Hippocampal formation (tissue), 2 donors: ENCODE results near the gene WASF2.
"Not testable (repeated sequence)": the region's sequence is repeated elsewhere in the genome, so short reads cannot be mapped to it uniquely, and the experiment has no call there.

Experiments
- DNase-seq, 2 donors: peaks; one replicate each; lab custom pipeline; 2025; lab: John Stamatoyannopoulos, UW

The WASF2 gene

DNA sequence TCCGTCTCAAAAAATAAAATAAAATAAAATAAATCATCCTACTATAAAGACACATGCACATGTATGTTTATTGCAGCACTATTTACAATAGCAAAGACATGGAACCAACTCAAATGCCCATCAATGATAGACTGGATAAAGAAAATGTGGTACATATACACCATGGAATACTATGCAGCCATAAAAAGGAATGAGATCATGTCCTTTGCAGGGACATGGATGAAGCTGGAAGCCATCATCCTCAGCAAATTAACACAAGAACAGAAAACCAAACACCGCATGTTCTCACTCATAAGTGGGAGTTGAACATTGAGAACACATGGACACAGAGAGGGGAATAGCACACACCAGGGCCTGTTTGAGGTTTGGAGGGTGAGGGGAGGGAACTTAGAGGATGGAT is 11.2 kb upstream of the WASF2 start:
- DNase-seq, result not testable (repeated sequence)

DNA sequence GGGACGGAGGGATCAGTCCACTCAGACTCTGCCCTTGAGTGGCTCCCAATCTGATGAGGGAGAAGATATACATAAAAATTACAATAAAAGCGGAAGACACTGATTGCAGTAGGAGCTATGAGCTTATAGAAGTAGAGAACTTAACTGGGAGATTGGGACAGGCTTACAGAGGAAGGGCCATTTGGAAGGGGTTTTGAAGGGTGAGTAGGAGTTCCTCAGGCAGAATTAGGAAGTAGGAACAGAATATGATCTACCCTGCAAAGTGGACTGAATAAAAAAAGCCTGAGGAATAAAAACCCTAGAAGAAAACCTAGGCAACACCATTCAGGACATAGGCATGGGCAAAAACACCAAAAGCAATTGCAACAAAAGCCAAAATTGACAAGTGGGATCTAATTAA is 9.2 kb upstream of the WASF2 start:
- DNase-seq, result no peak

DNA sequence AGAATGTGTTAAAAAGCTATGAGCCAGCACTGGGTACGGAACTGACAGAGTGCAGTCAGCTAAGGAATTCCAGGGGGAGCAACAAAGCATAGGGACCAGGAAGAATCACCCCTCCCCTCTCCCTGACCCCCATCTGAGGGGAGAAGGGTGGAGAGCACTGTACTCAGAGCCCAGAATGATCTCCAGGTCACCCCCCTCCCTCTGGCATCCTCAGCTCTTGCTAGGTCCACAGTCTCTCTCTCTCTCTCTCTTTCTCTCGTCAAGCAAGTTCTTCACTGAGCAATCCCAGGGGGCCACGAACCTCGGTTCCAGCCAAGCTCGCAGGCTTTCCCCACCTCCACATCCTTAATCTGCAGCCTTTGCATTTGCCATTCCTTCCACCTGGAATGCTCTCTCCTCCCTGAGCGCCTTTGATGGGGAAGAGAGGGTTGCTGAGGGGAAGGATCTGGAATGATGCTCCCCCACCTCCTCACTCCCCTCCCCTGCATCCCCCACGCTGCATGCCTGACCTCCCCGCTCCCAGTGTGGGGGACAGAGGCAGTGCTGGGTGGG is 6.7 kb upstream of the WASF2 start:
- DNase-seq, result no peak

DNA sequence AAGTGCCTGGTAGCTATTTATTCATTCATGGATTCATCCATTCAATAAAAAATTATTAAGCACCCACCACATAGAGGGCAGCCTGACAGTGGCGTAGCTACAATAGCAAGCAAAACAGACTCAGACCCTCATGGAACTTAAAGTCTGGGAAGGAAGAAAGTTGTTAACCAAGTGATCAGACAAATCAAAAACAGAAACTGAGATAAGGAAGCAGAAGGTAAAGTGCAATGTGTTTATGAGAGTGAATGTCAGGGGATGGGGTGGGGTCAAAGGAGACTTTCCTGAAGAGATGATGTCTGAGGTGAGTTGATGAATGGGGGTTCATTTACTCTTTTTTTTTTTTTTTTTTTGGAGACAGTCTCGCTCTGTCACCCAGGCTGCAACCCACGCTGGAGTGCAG is 2.8 kb upstream of the WASF2 start:
- DNase-seq, result no peak

DNA sequence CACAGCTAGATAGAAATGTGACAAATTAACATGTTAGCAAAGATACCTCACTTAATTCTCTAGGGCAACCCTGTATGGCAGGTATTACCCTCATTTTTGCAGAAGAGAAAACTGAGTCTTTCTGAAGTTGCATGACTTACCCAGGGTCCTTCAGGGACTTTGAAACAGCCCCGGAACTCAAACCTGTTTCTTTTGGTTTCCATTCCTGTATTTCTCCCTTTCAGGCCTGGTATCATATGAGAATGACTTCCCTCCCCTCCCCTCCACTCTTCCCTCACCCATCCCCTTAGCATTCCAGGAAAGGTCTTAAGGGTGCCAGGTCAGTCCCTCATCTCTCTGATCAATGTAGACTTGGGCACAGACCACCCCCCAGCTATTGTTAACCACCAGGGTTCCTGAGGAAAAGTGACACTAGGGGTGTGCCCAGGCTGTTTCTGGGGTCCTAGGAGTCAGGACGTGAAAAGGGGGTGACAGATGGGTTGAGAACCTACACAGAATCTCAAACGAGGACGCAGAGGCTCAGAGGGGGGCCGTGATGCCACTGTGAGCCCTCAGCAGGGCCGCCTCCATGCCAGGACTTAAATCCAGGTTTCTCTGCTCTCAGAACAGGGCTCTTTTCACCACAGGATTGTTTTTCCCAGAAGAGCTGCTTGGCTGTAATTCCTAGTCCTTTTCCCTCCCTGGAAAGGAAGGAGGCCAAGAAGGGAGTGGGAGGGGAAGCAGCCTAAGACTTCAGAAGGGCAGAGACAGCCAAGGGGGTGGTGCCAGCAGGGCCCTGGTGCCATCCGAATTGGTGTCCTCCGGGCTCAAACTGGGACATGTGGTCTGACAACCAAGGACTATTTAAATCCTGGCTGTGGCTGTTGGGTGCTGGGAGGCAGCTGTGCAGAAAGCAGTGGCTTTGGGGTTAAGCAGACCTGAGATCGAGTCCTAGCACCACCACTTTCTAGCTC is 2.1 kb upstream of the WASF2 start:
- DNase-seq, result peak; percentile 41 to 72

DNA sequence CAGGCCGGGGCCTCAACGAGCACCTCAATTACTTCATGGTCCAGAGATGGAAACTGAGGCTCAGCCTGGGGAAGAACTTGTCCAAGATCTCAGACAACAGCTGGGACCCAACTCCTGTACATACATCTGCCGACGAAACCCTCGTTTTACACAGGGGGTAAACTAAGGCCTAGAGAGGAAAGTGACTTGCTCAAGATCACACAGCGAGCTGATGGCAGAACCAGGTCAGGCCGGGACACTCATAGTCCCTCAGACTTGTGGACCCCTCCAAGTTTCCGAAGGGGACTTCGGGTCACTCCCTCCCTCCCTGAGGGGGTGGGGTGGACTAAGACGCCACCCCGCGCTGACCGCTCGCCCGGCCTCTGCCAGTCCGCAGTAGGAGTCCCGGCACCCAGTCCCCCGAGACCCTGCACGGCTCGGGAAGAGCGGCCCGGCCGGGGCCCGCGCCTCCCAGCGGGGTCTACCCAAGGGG is 430 bp downstream of the WASF2 start:
- DNase-seq, result no peak

DNA sequence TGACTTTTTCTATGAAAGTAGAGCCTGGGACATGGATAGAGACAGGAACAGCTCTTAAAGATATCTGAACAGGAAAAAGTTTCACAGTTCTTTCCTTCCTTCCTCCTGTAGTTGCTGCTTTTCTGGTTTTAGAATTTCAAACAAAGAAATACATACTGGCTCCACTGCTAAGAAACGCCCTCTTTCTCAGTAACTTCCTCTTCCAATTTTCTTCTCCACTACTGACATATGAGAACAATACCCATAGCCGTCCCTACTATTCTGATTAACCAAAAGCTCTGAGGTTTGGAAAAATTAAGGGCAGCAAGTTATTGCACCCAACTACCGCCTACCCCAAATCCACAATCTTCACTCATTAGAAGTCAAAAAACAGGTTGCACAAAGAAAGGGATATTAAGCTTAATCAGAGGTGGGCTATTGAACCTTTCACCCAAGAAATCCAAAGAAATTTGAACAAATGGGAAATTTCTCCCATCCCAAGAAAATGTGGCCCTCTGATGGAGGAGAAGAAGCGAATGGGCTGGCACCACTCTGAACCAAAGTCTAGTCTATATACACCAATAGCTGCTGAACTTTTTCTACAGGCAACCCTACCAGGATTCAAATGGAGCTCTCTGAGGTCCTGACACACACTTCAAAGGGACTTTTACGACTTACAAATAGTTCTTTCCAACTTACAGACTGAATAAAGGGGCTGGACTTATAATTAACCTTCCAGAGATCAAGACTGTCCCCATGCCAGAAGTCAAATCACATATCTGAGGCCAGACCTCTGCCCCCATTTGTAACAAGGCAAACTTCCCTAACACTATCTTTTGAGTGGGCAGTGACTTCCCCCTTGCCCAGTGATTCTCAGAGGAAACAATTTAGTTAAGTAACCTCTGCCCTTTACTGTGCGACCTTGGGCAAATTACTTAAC is 1.7 kb downstream of the WASF2 start:
- peak in 1 of 2 donors; percentile 11 for DNase-seq

DNA sequence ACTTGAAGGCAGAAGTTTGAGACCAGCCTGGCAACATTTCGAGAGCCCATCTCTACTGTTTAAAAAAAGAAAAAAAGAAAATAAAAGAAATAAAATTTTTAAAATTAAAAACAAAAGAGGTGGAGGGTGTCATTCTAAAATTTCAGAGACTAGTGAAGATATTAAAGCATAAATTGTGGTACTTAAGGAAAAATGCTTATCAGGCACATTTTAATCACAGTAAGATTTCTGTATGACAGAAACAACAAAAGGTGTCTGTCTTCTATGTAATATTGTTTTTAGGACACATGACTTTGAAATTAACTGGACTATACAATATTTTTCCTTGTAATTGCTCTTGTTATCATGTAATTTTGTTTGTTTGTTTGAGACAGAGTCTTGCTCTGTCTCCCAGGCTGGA is 4.6 kb downstream of the WASF2 start:
- DNase-seq, result no peak

DNA sequence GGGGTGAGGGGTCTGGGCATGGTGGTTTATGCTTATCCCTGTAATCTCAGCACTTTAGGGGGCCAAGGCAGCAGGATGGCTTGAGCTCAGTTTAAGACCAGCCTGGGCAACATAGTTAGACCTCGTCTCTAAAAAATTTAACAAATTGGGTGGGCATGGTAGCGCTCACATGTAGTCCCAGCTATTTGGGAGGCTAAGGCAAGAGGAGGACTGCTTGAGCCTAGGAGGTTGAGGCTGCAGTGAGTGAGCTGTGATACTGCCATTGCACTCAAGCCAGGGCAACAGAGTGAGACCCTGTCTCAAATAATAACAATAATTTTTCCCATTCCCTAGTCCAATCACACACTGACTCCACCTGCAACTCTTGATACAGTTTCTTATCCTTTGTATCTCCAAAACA is 6.3 kb downstream of the WASF2 start:
- DNase-seq, result no peak

DNA sequence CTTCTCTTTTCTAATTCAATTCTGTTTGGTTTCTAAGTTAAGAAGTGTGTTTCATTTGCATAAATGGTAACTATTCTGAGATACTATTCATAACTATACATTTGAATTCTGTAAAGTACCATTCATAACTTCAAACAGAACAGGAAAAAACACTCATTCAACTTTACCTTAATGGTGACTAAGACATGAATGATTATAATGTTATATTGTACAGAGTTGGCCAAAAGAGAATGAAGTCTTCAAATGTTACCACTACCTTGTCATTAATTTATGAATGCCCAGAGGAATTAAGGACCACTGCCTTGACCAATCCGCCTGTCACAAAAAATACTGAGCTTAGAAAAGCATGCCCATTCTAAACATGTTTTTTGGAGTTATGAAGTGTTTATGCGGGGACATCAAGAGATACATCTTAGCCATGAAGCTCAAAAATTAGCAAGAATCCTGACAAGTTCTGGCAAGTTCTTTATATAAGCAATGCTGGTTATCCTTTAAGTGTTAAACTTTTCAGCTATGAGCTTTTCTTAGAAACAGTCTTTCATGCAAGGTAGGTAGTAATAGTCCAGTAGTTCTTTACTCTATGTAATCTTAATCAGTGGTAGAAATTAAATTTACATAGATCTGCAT is 7.9 kb downstream of the WASF2 start:
- no peak for DNase-seq

DNA sequence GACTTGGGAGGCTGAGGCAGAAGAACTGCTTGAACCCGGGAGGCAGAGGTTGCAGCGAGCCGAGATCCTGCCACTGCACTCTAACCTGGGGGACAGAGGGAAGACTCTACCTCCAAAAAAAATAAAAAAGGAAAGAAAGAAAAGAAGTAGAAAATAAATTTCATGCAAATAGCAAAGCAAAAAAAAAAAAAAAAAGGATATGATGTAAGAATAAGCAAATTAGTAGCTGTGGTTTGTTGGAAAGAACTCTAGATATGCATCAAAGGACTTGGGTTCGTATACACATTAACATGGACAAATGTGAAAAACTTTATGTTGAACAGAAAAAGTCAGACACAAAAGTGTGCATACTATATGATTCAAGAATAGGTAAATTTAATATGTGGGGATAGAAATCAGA is 11.9 kb downstream of the WASF2 start:
- no peak for DNase-seq

DNA sequence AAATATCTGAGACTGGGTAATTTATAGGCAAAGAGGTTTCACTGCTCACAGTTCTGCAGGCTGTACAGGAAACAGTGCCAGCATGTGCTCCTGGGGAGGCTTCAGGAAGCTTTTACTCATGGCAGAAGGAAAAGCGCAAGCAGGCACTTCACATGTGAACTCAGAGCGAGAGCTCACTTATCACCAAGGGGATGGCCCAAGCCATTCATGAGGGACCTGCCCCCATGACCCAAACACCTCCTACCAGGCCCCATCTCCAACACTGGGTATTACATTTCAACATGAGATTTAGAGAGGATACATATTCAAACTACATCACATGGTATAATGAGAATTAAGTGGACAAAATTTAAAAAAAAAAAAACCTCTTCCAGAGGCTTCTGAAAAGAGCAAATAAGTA is 13.7 kb downstream of the WASF2 start:
- DNase-seq, result no peak

DNA sequence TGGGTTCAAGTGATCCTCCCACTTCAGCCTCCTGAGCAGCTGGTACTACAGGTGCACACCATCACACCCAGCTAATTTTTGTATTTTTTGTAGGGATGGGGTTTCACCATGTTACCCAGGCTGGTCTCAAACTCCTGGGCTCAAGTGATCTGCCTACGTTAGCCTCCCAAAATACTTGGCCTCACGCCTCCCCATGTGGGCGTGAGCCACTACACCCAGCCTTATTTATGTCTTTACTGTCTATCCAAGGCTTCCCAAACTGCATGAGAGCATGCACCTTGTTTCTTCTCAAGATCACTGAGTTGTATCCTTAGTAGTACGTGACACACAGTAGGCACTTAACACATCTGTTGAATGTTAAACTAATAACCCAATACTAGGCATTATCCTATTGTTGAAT is 14.2 kb downstream of the WASF2 start:
- no peak for DNase-seq

DNA sequence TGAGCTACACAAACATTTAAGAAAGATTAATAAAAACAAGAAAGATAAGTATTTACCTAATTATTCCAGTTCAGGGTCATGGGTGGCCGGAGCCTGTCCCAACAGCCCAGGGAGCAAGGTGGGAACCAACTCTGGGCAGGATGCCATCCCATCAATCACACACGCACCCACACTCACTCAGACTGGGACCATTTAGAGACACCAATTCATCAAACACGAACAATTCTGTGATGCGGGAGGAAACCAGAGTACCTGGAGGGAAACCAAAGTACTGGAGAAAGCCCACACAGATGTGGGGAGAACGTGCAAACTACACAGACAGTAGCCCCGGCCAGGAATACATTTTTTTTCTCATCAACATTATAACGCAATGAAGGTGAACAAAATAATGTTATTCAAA is 16.2 kb downstream of the WASF2 start:
- no peak for DNase-seq

DNA sequence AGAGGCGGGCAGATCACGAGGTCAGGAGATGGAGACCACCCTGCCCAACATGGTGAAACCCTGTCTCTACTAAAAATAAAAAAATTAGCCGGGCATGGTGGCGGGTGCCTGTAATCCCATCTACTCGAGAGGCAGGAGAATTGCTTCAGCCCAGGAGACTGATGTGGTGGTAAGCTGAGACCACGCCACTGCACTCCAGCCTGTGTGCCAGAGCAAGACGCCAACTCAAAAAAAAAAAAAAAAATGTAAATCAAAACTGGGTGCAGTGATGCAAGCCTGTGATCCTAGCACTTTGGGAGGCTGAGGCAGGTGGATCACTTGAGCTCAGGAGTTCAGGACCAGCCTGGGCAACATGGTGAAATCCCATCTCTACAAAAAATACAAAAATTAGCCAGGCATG is 17.9 kb downstream of the WASF2 start:
- DNase-seq, result not testable (repeated sequence)

DNA sequence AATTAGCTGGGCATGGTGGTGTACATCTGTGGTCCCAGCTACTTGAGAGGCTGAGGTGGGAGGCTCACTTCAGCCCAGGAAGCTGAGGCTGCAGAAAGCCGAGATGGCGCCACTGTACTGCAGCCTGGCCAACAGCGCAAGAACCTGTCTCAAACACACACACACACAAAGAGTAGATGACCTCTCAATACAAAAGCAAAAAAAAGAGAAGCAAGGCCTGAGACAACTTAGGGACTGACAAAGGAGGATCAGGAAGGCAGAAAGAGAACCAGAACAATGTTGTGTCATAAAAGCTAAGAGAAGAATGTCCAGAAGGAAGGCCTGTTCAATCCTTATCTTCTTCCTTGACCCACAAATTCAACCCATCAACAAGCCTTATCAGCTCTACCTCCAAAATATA is 18.5 kb downstream of the WASF2 start:
- no peak for DNase-seq

DNA sequence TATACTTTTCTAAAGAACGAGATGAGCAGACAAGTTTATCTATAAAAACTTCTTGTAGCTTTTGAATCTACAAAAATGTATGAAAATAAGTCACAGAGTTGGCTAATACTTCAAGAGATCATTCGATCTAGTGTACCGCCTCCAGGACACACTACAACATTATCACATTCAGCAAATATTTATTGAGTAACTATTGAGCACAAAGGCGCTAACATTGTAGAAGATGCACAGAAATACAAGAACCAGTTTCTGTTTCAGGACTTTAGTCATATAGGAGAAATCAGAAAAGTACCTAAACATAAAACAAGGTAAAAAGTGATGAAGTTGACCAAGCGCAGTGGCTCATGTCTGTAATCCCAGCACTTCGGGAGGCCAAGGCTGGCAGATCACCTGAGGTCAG is 20.6 kb downstream of the WASF2 start:
- DNase-seq, result no peak

DNA sequence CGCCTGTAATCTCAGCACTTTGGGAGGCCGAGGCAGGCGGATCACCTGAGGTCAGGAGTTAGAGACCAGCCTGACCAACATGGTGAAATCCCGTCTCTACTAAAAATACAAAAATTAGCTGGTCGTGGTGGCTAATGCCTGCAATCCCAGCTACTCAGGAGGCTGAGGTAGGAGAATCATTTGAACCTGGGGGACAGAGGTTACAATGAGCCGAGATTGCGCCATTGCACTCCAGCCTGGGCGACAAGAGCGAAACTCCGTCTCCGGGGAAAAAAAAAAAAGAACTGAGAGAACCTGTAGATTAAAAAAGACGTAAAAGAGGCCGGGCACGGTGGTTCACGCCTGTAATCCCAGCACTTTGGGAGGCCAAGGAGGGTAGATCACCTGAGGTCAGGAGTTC is 21.6 kb downstream of the WASF2 start:
- not testable (repeated sequence) for DNase-seq

DNA sequence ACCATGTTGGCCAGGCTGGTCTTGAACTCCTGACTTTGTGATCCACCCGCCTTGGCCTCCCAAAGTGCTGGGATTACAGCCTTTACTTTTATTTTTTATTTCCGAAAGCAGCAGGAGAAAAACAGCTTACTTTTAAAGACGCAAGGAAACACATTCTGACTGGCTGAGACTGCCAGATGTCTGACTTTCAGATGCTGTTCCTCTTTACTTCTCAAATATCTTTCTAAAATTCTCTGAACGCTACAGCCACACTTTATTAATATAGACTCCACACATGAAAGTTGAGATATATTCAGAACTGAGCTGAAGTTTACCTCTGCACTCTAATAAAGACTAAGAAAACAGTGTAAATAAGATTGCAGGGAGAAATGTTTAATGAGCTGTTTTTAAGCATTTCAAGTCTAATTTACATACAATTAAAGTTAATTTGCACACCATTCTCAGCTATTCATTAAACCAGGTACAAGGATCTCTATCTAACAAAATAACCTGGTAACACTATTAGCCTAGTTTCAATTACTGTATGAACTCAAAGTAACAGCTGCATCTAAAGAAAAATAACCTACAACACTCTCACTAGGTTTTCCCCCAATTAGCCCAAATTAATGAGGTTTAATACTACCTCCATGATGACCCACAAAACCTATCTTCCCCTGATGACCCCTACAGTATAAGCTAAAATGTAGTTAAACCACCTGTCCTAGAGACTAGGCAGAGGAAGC is 24.9 kb downstream of the WASF2 start:
- no peak for DNase-seq

DNA sequence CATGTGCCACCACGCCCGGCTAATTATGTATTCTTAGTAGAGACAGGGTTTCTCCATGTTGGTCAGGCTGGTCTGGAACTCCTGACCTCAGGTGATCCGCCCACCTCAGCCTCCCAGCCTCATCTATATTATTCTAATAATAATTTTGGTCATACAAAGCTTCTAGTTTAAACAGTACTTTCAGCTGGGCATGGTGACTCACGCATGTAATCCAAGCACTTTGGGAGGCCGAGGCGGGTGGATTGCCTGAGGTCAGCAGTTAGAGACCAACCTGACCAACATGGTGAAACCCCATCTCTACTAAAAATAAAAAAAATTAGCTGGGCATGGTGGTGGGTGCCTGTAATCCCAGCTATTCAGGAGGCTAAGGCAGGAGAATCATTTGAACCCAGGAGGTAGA is 26.1 kb downstream of the WASF2 start:
- DNase-seq, result not testable (repeated sequence)

DNA sequence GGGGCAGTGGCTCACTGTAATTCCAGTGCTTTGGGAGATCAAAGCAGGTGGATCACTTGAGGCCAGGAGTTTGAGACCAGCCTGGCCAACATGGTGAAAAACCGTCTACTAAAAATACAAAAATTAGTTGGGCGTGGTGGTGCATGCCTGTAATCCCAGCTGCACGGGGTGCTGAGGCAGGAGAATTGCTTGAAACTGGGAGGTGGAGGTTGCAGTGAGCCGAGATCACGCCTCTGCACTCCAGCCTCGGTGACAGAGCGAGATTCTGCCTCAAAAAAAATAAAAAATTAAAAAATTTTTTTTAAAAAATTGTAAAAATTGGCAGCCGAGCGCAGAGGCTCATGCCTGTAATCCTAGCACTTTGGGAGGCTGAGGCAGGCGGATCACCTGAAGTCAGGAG is 31.4 kb downstream of the WASF2 start:
- DNase-seq, result not testable (repeated sequence)
